Hepatocyte (in vitro differentiated cells): ENCODE measurements around the gene IL16. TPM values are rescaled to one million over a fixed set of nuclear protein-coding genes. Genes with fewer than 3 reads are reported as not detected.

Experiments
- DNase-seq: peaks from one replicate; pipeline ENCODE4 v3.0.0-alpha.2; 2016; ENCODE audit warnings: low spot score
- H2AFZ ChIP-seq: fragments of 200-600 bp; sonication (generic); 2 replicates; pipeline ENCODE4 v1.6.0; 2016; ENCODE audit warnings: antibody characterized with exemption, mild to moderate bottlenecking
- H3K27ac ChIP-seq: fragments of 200-600 bp; sonication (generic); 2 replicates; pipeline ENCODE4 v1.5.1; 2016; ENCODE audit warnings: mild to moderate bottlenecking
- H3K27me3 ChIP-seq: fragments of 200-600 bp; sonication (generic); 2 replicates; pipeline ENCODE4 v1.6.1; 2016
- H3K36me3 ChIP-seq: fragments of 200-600 bp; sonication (generic); replicated peaks from 2 replicates; pipeline ENCODE4 v1.5.1; 2016; ENCODE audit warnings: low read depth; ENCODE audit not compliant: insufficient read depth
- H3K4me1 ChIP-seq: fragments of 200-600 bp; sonication (generic); 2 replicates; pipeline ENCODE4 v1.5.1; 2016; ENCODE audit warnings: mild to moderate bottlenecking, moderate library complexity; ENCODE audit not compliant: insufficient read depth
- H3K4me2 ChIP-seq: fragments of 200-600 bp; sonication (generic); 2 replicates; pipeline ENCODE4 v1.6.0; 2016
- H3K4me3 ChIP-seq: fragments of 200-600 bp; sonication (generic); 2 replicates; pipeline ENCODE4 v1.5.1; 2016; ENCODE audit warnings: mild to moderate bottlenecking
- H3K79me2 ChIP-seq: fragments of 200-600 bp; sonication (generic); 2 replicates; pipeline ENCODE4 v1.6.0; 2017; ENCODE audit warnings: mild to moderate bottlenecking
- H3K9me2 ChIP-seq: fragments of 200-600 bp; sonication (generic); replicated peaks from 2 replicates; pipeline ENCODE4 v1.6.0; 2017; ENCODE audit warnings: mild to moderate bottlenecking; ENCODE audit not compliant: insufficient read depth
- H3K9me3 ChIP-seq: fragments of 200-600 bp; sonication (generic); 2 replicates; pipeline ENCODE4 v1.5.1; 2016; ENCODE audit warnings: low read depth, mild to moderate bottlenecking
- H4K20me1 ChIP-seq: fragments of 200-600 bp; sonication (generic); 2 replicates; pipeline ENCODE4 v1.6.0; 2016; ENCODE audit warnings: mild to moderate bottlenecking; ENCODE audit not compliant: insufficient read depth, poor library complexity, severe bottlenecking
- CTCF ChIP-seq: fragments of 200-600 bp; sonication (generic); IDR thresholded peaks from 2 replicates; pipeline ENCODE4 v1.5.1; 2016; ENCODE audit warnings: antibody characterized with exemption, mild to moderate bottlenecking; ENCODE audit not compliant: poor library complexity
- EZH2 ChIP-seq: fragments of 200-600 bp; sonication (generic); IDR thresholded peaks from 2 replicates; pipeline ENCODE4 v1.6.1; 2016; ENCODE audit warnings: antibody characterized with exemption, mild to moderate bottlenecking, borderline replicate concordance
- EZH2phosphoT487 ChIP-seq: fragments of 200-600 bp; sonication (generic); IDR thresholded peaks from one replicate; pipeline ENCODE4 v1.6.1; 2018; ENCODE audit warnings: antibody characterized with exemption, mild to moderate bottlenecking, low read depth, moderate library complexity; ENCODE audit not compliant: unreplicated experiment, severe bottlenecking
- WGBS: methylation state at CpG from one replicate; pipeline ENCODE4 v1.1.6; 2016; ENCODE audit warnings: low lambda C conversion rate; ENCODE audit errors: missing lambda C conversion rate; 5-methylcytosine and 5-hydroxymethylcytosine counted together
- polyA plus RNA-seq: library from polyadenylated mRNA; unstranded; fragments of >200 nt; fragmentation: Nextera tagmentation; extraction: Ambion mirVana; gene quantifications from 2 replicates; pipeline ENCODE4 v1.2.1, GENCODE V29; 2016
- total RNA-seq: library from RNA; depleted of rRNA; stranded (reverse); fragments of >200 nt; gene quantifications from 2 replicates; pipeline ENCODE4 v1.2.3, GENCODE V29; 2014

IL16 gene
- total and polyA plus RNA-seq, 2 experiments from 2014 or later: 1.1 to 2.4 TPM

DNA sequence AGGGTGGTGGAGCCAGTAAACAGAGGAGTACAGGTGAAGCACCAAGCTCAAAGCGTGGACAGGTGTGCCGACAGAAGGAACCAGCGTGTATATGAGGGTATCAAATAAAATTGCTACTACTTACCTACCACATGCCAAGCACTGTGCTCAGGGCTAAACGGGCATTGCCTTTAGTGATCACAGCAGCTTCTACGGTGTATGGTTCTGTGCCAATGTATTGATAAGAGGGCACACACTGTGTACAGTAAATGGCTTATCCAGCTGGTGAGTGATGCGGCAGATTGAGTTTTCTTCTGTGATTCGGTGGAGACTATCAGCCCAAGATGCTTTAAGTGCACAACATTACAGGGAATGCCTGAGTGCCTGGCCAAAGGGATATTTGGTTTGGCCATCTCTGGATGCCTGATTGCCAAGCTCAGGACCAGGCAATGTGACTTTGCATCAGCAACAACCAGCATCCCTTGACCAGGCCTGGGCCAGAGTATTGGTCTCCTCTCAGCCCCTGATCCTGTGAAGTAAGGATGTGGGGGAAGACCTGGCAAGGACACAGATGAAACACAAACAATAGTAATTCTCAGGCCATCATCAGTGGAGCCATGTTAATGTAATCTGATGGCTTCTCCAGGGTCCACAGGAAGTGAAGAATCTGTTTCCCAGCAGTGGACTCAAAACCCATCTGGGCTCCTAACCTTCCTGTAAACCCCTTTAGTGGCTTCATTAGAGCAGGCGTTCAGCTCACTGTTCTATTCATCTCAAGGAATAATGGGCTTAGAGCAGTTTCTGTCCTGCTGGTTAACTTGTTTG is 113.2 kb downstream of the IL16 start:
- DNase-seq: no peak
- Histone ChIP-seq H2AFZ (no peak overlapping the region), H3K9me2 (no peaks in the 10 kb centered on the region), H3K4me2 (no peak overlapping the region), H3K4me1 (no peaks in the 10 kb centered on the region), H3K27ac (no peak overlapping the region), H4K20me1 (no peaks in the 10 kb centered on the region), H3K27me3 (no peaks in the 10 kb centered on the region), H3K4me3 (no peak overlapping the region), H3K9me3 (no peaks in the 10 kb centered on the region), H3K79me2 (no peaks in the 10 kb centered on the region), H3K36me3 (no peaks in the 10 kb centered on the region)
- 93% methylated on average over 8 of the region's 8 CpGs for WGBS
- TF ChIP-seq EZH2phosphoT487 (no peak), CTCF (no peak), EZH2 (no peak)

DNA sequence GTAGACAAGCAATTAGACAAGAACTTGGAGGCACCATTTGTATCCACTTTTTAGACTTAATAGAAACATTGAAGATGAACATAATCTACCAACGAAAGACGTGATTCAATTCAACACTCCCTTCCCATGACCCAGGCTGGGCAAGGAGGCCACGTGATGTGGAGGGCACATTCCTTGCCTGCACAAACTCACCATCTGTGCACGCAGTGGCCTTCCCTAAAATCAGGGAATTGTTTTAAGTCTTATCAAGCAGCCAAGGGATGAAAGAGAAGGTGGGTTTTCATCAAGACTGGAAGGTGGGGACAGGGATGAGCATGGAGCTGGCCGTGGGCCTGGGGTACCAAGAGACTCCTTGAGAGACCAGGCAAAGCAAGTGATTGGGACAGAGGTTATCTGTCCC is 113.8 kb downstream of the IL16 start:
- H3K9me2 ChIP-seq: no peaks in the 10 kb centered on the region
- H3K9me3 ChIP-seq: no peaks in the 10 kb centered on the region
- H3K4me1 ChIP-seq: no peaks in the 10 kb centered on the region
- DNase-seq: no peak
- H3K27me3 ChIP-seq: no peaks in the 10 kb centered on the region
- no peaks in the 10 kb centered on the region for H4K20me1 ChIP-seq
- TF ChIP-seq EZH2: no peak
- TF ChIP-seq CTCF: no peak
- TF ChIP-seq EZH2phosphoT487: no peak
- H2AFZ ChIP-seq: no peak overlapping the region
- whole genome bisulfite sequencing: 93% methylated on average over 5 of the region's 5 CpGs
- no peak overlapping the region for H3K4me2 ChIP-seq
- no peak overlapping the region for H3K27ac ChIP-seq
- H3K79me2 ChIP-seq: no peaks in the 10 kb centered on the region
- H3K36me3 ChIP-seq: no peaks in the 10 kb centered on the region
- no peak overlapping the region for H3K4me3 ChIP-seq

GRCh38 chr15:81311752-81312464 is 115.2 kb downstream of the IL16 start:
- DNase-seq: no peak
- no peaks in the 10 kb centered on the region for H3K79me2 ChIP-seq
- H3K9me2 ChIP-seq: no peaks in the 10 kb centered on the region
- no peaks in the 10 kb centered on the region for H3K27me3 ChIP-seq
- no peaks in the 10 kb centered on the region for H3K4me1 ChIP-seq
- no peaks in the 10 kb centered on the region for H4K20me1 ChIP-seq
- no peaks in the 10 kb centered on the region for H3K36me3 ChIP-seq
- H3K4me3 ChIP-seq: no peak overlapping the region
- no peaks in the 10 kb centered on the region for H3K9me3 ChIP-seq
- TF ChIP-seq CTCF (no peak), EZH2phosphoT487 (no peak)
- H3K27ac ChIP-seq: no peak overlapping the region
- H2AFZ ChIP-seq: no peak overlapping the region
- H3K4me2 ChIP-seq: no peak overlapping the region
- 97% methylated on average over 10 of the region's 10 CpGs for WGBS
